22Rv1 (cell line): Measurements from ENCODE around the gene RAB13.

ENCODE experiments used
- H3K27ac ChIP-seq: fragments of 450-650 bp; 2 replicates; pipeline ENCODE4 v1.5.1; 2017
- ZFX ChIP-seq: fragments of 450-650 bp; IDR thresholded peaks from 2 replicates; pipeline ENCODE4 v1.6.1; 2017; ENCODE audit warnings: antibody characterized with exemption, borderline replicate concordance
- TF ChIP-seq, protein P1 (sequence below): fragments of 450-650 bp; IDR thresholded peaks from 2 replicates; pipeline ENCODE4 v1.5.1; 2017; ENCODE audit warnings: mild to moderate bottlenecking

Gene RAB13

DNA sequence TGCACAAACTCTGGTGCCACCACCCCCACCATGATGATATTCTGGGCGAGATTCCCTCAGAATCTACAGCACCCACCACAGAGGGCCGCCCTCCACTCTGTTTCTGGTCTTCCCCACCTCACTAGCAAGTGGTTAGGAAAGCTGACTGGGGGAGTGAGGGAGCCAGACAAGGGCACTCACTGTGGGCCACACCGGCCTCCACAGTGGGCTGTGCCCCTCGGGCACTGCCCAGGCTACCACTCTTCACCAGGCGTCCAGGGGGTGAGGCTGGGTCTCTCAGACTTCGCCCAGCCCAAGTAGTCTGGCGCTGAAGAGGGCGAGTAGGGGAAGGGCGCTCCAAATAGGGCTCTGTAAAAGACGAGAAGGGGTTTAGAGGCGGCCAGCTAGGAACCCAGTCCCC is 52.2 kb downstream of the RAB13 start:
- TF ChIP-seq, protein P1, sequence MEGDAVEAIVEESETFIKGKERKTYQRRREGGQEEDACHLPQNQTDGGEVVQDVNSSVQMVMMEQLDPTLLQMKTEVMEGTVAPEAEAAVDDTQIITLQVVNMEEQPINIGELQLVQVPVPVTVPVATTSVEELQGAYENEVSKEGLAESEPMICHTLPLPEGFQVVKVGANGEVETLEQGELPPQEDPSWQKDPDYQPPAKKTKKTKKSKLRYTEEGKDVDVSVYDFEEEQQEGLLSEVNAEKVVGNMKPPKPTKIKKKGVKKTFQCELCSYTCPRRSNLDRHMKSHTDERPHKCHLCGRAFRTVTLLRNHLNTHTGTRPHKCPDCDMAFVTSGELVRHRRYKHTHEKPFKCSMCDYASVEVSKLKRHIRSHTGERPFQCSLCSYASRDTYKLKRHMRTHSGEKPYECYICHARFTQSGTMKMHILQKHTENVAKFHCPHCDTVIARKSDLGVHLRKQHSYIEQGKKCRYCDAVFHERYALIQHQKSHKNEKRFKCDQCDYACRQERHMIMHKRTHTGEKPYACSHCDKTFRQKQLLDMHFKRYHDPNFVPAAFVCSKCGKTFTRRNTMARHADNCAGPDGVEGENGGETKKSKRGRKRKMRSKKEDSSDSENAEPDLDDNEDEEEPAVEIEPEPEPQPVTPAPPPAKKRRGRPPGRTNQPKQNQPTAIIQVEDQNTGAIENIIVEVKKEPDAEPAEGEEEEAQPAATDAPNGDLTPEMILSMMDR, result no peak
- TF ChIP-seq ZFX, result no peak

DNA sequence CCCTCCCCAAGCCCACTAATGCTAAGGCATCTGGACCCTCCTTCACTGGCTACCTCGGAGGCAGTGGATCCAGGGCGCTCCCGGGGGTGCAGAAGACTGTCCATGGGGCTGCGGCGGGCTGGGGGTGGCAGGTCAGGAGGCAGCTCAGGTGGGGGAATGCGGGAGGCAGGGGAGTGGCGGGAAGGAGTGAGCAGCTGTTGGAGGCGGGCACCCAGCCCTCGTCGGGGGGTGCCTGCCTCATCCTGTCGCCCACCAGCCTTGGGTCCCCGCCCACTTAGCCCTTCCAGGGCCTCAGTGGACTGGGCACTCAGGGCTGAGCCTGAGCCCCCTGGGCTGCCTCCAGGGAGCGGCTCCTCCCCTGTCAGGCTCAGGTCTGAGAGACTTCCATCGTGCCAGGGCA is 52.7 kb downstream of the RAB13 start:
- TF ChIP-seq, protein P1, result no peak
- no peak for TF ChIP-seq ZFX

More for the DNA sequence above, 52.2 kb downstream of the RAB13 start:
- H3K27ac ChIP-seq, result no peak overlapping the region

DNA sequence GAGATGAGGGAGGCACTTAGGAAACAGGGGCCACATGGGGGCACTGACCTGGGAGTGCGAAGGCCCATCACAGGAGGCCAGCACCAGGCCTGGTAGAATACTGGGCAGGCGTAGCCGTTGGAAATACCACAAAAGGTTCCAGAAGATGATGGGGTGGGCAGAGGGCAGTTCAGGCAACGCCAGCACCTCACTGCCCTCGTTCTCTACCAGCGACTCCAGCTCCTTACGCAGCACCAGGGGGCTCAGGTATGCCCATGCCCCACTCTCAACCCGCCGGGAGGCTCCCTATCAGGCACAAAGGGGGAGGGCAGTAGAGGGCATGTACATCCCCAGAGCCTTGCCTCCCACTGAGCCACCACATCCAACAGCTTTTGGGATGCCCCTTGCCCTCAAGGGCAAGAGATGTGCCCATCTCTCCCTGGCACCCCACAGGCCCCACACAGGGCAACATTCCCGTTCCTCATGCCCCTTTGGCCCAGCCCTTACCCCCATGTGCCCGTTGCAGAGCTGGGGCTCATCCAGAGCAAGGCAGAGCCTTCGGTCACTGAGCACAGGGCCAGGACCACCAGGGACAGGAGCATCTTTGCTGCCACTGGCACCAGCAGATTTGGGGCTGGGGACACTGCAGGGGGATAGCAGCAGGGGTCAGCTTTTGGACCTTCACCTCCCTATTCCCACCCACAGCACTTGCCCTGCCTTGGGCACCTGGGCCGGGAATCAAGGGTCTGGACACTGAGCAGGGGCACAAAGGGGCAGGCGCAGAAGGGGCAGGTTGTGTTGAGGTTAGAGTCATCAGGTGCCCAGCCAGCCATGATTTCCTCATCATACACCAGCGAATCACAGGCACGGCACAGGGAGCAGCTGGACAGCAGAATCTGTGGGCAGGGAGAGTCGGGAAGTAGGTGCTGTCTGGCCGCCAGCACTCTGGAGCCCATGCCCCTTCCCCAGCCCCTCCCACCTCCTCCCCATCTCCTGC is 53.7 kb downstream of the RAB13 start:
- no peak for TF ChIP-seq ZFX
- TF ChIP-seq, protein P1, result no peak
- H3K27ac ChIP-seq, result no peak overlapping the region

More for the DNA sequence above, 52.7 kb downstream of the RAB13 start:
- no peak overlapping the region for H3K27ac ChIP-seq
